ENCODE results near the gene COLEC11. TPM values are rescaled to one million over a fixed set of nuclear protein-coding genes. Genes with fewer than 3 reads are reported as not detected.

Gene COLEC11
- total and polyA plus RNA-seq, 2 donors (not counting 1 experiment from before 2014, with no cell fraction given) = not detected

DNA sequence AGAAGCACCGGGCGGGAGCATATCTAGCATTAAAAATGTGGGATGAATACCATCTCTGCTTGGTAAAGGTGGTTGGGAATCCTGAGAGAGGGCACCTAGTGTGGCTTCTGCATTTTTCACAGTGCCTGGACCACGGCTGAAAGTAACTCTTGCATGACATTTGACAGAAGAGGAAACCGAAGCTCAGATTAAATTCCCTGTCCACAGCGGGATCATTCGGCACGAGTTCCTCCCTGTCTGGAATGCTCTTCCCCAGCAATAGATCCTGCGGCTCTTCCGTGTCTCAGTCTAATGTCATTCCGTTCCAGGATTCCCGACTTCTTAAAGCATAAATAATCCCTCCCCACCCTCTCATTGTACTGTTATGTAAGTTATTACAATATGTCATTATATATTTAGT lies 20.8 kb upstream of the COLEC11 start:
- Histone ChIP-seq H3K9me3 (ENCODE audit: control extremely low read depth in 1 of 3, control insufficient read depth in 2 of 3, insufficient read depth in 1 of 3, low read length in 2 of 3) (peaks cover 0 to 6% (median 0%) of the 10 kb centered on the region in 3 donors), H2AFZ (ENCODE audit: insufficient read depth, low read depth, low read length, poor library complexity, severe bottlenecking) (peak overlapping the region; percentile 94), H3K4me2 (replicated peaks; ENCODE audit: low read depth, low read length, poor library complexity, severe bottlenecking) (peak overlapping the region; percentile 86), H3K27me3 (replicated peaks in 1 of 4; ENCODE audit: control extremely low read depth in 1 of 4, control insufficient read depth in 3 of 4, insufficient read depth in 4 of 4, low read length in 3 of 4) (no peaks in the 10 kb centered on the region), H3K4me3 (ENCODE audit: control extremely low read depth in 1 of 5, extremely low read depth in 1 of 5, insufficient read depth in 1 of 5, low read depth in 2 of 5, low read length in 4 of 5) (no peak overlapping the region), H4K20me1 (ENCODE audit: control insufficient read depth, insufficient read depth, low read length, poor library complexity, severe bottlenecking) (peaks cover 26% of the 10 kb centered on the region), H3K27ac (ENCODE audit: low read length in 2 of 2) (no peak overlapping the region), H3K36me3 (replicated peaks in 1 of 2; ENCODE audit: control extremely low read depth in 1 of 2, control insufficient read depth in 1 of 2, extremely low read depth in 1 of 2, insufficient read depth in 2 of 2, low read length in 1 of 2) (peaks cover 9 to 26% of the 10 kb centered on the region in 2 experiments), H3K4me1 (ENCODE audit: control insufficient read depth in 2 of 2, insufficient read depth in 2 of 2, low read length in 2 of 2) (peaks cover 15 to 27% of the 10 kb centered on the region in 2 donors), H3K79me2 (ENCODE audit: control insufficient read depth, insufficient read depth, low read length) (peaks cover 23% of the 10 kb centered on the region), H3K9ac (ENCODE audit: low read length) (no peak overlapping the region)
- CTCF ChIA-PET = interaction anchor here (0.9 to 2.8 kb wide), 4 partner anchors 10 to 195 kb away, joined by 3 to 16 read pairs (median 4); partner anchors contain the start of gene TRAPPC12
- POLR2A ChIA-PET = interaction anchor here (0.7 to 3.3 kb wide), 4 partner anchors 10 to 55 kb away, joined by 4 to 33 read pairs (median 8); partner anchors contain the start of gene RNASEH1
- no peak for DNase-seq
- no peak overlapping the region for H3K27ac Mint-ChIP-seq
- intact Hi-C loops (cut with micrococcal nuclease) = no loop called here
- no peaks in the 10 kb centered on the region for H3K27me3 Mint-ChIP-seq
- WGBS (ENCODE audit: insufficient coverage) = 92% methylated on average over 7 of the region's 11 CpGs
- no peaks in the 10 kb centered on the region for H3K9me3 Mint-ChIP-seq (ENCODE audit: insufficient read depth)
- H3K4me3 Mint-ChIP-seq = peak overlapping the region; percentile 39
- H3K4me1 Mint-ChIP-seq = peaks cover 35% of the 10 kb centered on the region
- no peak for ATAC-seq (ENCODE audit: low read depth)
- TF ChIP-seq CTCF (IDR thresholded peaks at IDR 0.05) = no peak
- TF ChIP-seq EZH2 (IDR thresholded peaks at IDR 0.05; ENCODE audit: borderline replicate concordance, insufficient read depth, low read depth, low read length, poor library complexity, severe bottlenecking) = no peak

Data from B cell (primary cell).